HepG2 (cell line): Measurements from ENCODE around the gene SLF1. TPM values are rescaled to one million over a fixed set of nuclear protein-coding genes. Genes with fewer than 3 reads are reported as not detected.

ENCODE experiments used
- ATAC-seq: fragments of 200-7000 bp; cut with Tn5 transposase; 3 replicates; pipeline ENCODE4 v1.9.1; 2020; ENCODE audit warnings: mild to moderate bottlenecking, moderate library complexity
- BruUV-seq: library from RNA; stranded (reverse); fragments of 400-500 nt; replicated peaks from 2 replicates; lab custom pipeline; 2021; lab: Mats Ljungman, UMichigan
- CTCF ChIA-PET: fragments of 300-600 bp; formaldehyde crosslinking; extraction: SDS; loops from one replicate; lab custom pipeline; 2021; ENCODE audit warnings: low total read pairs, inconsistent platforms, low intra/inter-chr PET ratio; lab: Yijun Ruan, JAX
- POLR2A ChIA-PET: fragments of 350-600 bp; sonication (Branson Sonifier 250); formaldehyde crosslinking; loops from one replicate; lab custom pipeline; 2020; ENCODE audit warnings: antibody characterized with exemption, inconsistent platforms; lab: Yijun Ruan, JAX
- DNase-seq: peaks from one replicate; pipeline ENCODE4 v3.0.0-alpha.2; 2015; ENCODE audit warnings: low spot score
- FAIRE-seq: peaks from 3 replicates; lab custom pipeline; 2011; peaks lifted over from hg19 to GRCh38; lab: Jason Lieb, UNC
- H2AFZ ChIP-seq: one replicate; pipeline ENCODE4 v1.6.1; 2011; ENCODE audit warnings: low read length, inconsistent platforms
- H3K27ac ChIP-seq: fragments of 300-600 bp; 3 replicates; pipeline ENCODE4 v1.8.0; 2011; ENCODE audit warnings: mixed run types, mild to moderate bottlenecking, mixed read lengths, low read length, inconsistent platforms; ENCODE audit not compliant: insufficient read depth; ENCODE audit errors: extremely low read length
- H3K27me3 ChIP-seq, 2 experiments: fragments of 200-600 bp in 1 of 2; 2 replicates in 1 of 2; 3 replicates in 1 of 2; pipeline versions ENCODE4 v1.6.0 to v1.8.0; 2011; ENCODE audit warnings: low read length in 2 of 2, mild to moderate bottlenecking in 2 of 2, moderate library complexity in 2 of 2, inconsistent platforms in 1 of 2; ENCODE audit not compliant: insufficient read depth in 2 of 2, control insufficient read depth in 1 of 2
- H3K36me3 ChIP-seq, 2 experiments: fragments of 200-600 bp in 1 of 2; replicated peaks in 1 of 2; 2 replicates in 1 of 2; 3 replicates in 1 of 2; pipeline versions ENCODE4 v1.5.1 to v1.8.0; 2011; ENCODE audit warnings: low read length in 2 of 2, inconsistent platforms in 1 of 2; ENCODE audit not compliant: insufficient read depth in 2 of 2, control insufficient read depth in 1 of 2
- H3K4me1 ChIP-seq: 2 replicates; pipeline ENCODE4 v1.5.1; 2012; ENCODE audit warnings: low read length, inconsistent platforms; ENCODE audit not compliant: insufficient read depth
- H3K4me2 ChIP-seq: 2 replicates; pipeline ENCODE4 v1.6.0; 2011; ENCODE audit warnings: low read depth, low read length, inconsistent platforms
- H3K4me3 ChIP-seq, 3 experiments: fragments of 200-600 bp in 1 of 3; sonication (generic), shearing (Covaris generic) in 1 of 3; replicated peaks in 1 of 3; 2 replicates each; pipeline ENCODE4 v1.5.1; 2011 to 2016; ENCODE audit warnings: low read length in 3 of 3, inconsistent platforms in 2 of 3, low read depth in 2 of 3, mild to moderate bottlenecking in 2 of 3, control low read depth in 1 of 3, mixed read lengths in 1 of 3; ENCODE audit not compliant: insufficient read depth in 1 of 3
- H3K79me2 ChIP-seq: one replicate; pipeline ENCODE4 v1.6.1; 2011; ENCODE audit warnings: low read length, inconsistent platforms; ENCODE audit not compliant: insufficient read depth
- H3K9ac ChIP-seq: 2 replicates; pipeline ENCODE4 v1.6.0; 2011; ENCODE audit warnings: mild to moderate bottlenecking, low read depth, low read length, inconsistent platforms; ENCODE audit not compliant: insufficient read depth
- H3K9me3 ChIP-seq: 2 replicates; pipeline ENCODE4 v1.5.1; 2012; ENCODE audit warnings: mild to moderate bottlenecking, low read length
- H4K20me1 ChIP-seq: 2 replicates; pipeline ENCODE4 v1.6.0; 2011; ENCODE audit warnings: inconsistent platforms, mild to moderate bottlenecking, low read length, moderate library complexity; ENCODE audit not compliant: insufficient read depth
- GPN1 ChIP-seq: sonication (generic); formaldehyde crosslinking; IDR thresholded peaks from 2 replicates; pipeline ENCODE4 v1.5.1; 2020; ENCODE audit warnings: missing genetic modification reagents, borderline replicate concordance
- HNRNPUL1 ChIP-seq: fragments of 200-400 bp; formaldehyde crosslinking; IDR thresholded peaks from 2 replicates; pipeline ENCODE4 v1.6.1; 2017; ENCODE audit warnings: low read depth, mild to moderate bottlenecking, low read length, moderate library complexity
- MEIS2 ChIP-seq: sonication (generic); formaldehyde crosslinking; IDR thresholded peaks from 2 replicates; pipeline ENCODE4 v1.9.0; 2021; ENCODE audit warnings: mild to moderate bottlenecking, missing genetic modification reagents
- MXD4 ChIP-seq: IDR thresholded peaks from 2 replicates; pipeline ENCODE4 v1.6.1; 2016; ENCODE audit warnings: mild to moderate bottlenecking, missing biosample characterization, missing genetic modification reagents
- NCOA2 ChIP-seq: sonication (generic); formaldehyde crosslinking; IDR thresholded peaks from 2 replicates; pipeline ENCODE4 v1.8.0; 2022; ENCODE audit warnings: inconsistent platforms
- TRIM24 ChIP-seq: sonication (generic); formaldehyde crosslinking; IDR thresholded peaks from 2 replicates; pipeline ENCODE4 v1.8.0; 2022; ENCODE audit warnings: mild to moderate bottlenecking, missing genetic modification reagents
- YY1 ChIP-seq: IDR thresholded peaks from 2 replicates; pipeline ENCODE4 v1.6.1; 2011; ENCODE audit warnings: low read length, low read depth, moderate library complexity, mild to moderate bottlenecking; ENCODE audit not compliant: insufficient read depth, insufficient replicate concordance
- ZNF264 ChIP-seq: sonication (generic); formaldehyde crosslinking; IDR thresholded peaks from 2 replicates; pipeline ENCODE4 v1.4.0; 2020; ENCODE audit warnings: missing genetic modification reagents
- ZNF749 ChIP-seq: sonication (generic); formaldehyde crosslinking; IDR thresholded peaks from 2 replicates; pipeline ENCODE4 v1.8.0; 2022; ENCODE audit warnings: mild to moderate bottlenecking, missing genetic modification reagents, moderate library complexity, borderline replicate concordance
- WGBS: methylation state at CpG from one replicate; pipeline ENCODE4 v1.1.6; 2017; ENCODE audit warnings: low lambda C conversion rate; 5-methylcytosine and 5-hydroxymethylcytosine counted together
- in situ Hi-C: cut with HindIII; loops from 2 replicates; pipeline ENCODE4 v1.10.0; 2017; ENCODE audit warnings: low pct_unique_long_range_greater_than_20kb; ENCODE audit not compliant: extremely low pct_ligation_motif_present
- intact Hi-C: fragments of 100-400 bp; cut with micrococcal nuclease; formaldehyde crosslinking; loops from one replicate; pipeline ENCODE4 v1.10.0; 2022; ENCODE audit not compliant: unreplicated experiment
- polyA plus RNA-seq, 8 experiments: library from polyadenylated mRNA; depleted of rRNA in 3 of 8; stranded (reverse) in 7 of 8; unstranded in 1 of 8; fragments of >200 nt; fragmentation: Illumina TruSeq in 4 of 8; extraction: Trizol in 4 of 8; gene quantifications; 2 replicates each; pipeline versions ENCODE4 v1.2.1 to v1.2.3, GENCODE V29; 2011 to 2016; ENCODE audit warnings: low read depth in 4 of 8, missing spikeins in 1 of 8, mixed read lengths in 1 of 8; ENCODE audit not compliant: insufficient read depth in 1 of 8
- total RNA-seq, 5 experiments: library from RNA; depleted of rRNA; stranded (reverse); fragments of >200 nt; fragmentation: Illumina TruSeq; extraction: Trizol; gene quantifications; 2 replicates each; pipeline ENCODE4 v1.2.3, GENCODE V29; 2016; ENCODE audit warnings: low read depth in 1 of 5
- TF ChIP-seq, protein P1 (sequence below): IDR thresholded peaks from 2 replicates; pipeline ENCODE4 v1.6.1; 2016
- TF ChIP-seq, protein P2 (sequence below): sonication (generic); formaldehyde crosslinking; IDR thresholded peaks from 2 replicates; pipeline ENCODE4 v1.5.0; 2020; ENCODE audit warnings: missing genetic modification reagents
- TF ChIP-seq, protein P3 (sequence below): sonication (generic); formaldehyde crosslinking; IDR thresholded peaks from 2 replicates; pipeline ENCODE4 v1.5.1; 2020; ENCODE audit warnings: missing genetic modification reagents, mild to moderate bottlenecking, borderline replicate concordance
- TF ChIP-seq, protein P4 (sequence below): sonication (generic); formaldehyde crosslinking; IDR thresholded peaks from 2 replicates; pipeline ENCODE4 v1.4.0; 2020; ENCODE audit warnings: missing genetic modification reagents
- TF ChIP-seq, protein P5 (sequence below): sonication (generic); formaldehyde crosslinking; IDR thresholded peaks from 2 replicates; pipeline ENCODE4 v1.4.0; 2020; ENCODE audit warnings: missing genetic modification reagents
- TF ChIP-seq, protein P6 (sequence below): sonication (generic); formaldehyde crosslinking; IDR thresholded peaks from 2 replicates; pipeline ENCODE4 v1.5.1; 2020; ENCODE audit warnings: mild to moderate bottlenecking, missing genetic modification reagents

SLF1 gene
- total and polyA plus RNA-seq, 2 of the 13 experiments (the other 11 are each of a cell fraction or from before 2014, with no cell fraction given) = 2.1 to 9.1 TPM

DNA sequence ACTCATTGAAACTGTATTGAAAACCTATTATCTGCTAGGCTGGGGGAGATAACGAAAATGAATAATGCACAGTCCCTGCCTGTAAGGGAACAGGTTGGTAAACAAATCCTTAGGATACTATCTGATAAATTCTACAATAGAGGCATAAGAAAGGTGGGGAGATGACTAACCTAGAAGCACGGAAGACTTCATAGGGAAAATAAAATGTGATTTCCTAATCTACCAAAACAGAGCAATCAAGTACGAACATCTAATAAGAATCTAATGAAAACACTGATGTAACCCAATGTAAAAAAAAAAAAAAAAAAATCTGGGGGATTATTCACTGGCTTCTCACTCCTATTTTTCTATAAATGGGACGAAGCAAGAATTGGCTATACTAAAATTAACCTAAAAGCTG lies 124.4 kb downstream of the SLF1 start:
- CTCF ChIA-PET = no interaction called here
- no peak overlapping the region for H2AFZ ChIP-seq
- H3K36me3 ChIP-seq = no peaks in the 10 kb centered on the region
- intact Hi-C loops (no loop called here), in situ Hi-C loops (no loop called here)
- no peaks in the 10 kb centered on the region for H3K79me2 ChIP-seq
- no peak overlapping the region for H3K9ac ChIP-seq
- no peaks in the 10 kb centered on the region for H3K4me1 ChIP-seq
- H3K4me2 ChIP-seq = no peak overlapping the region
- H4K20me1 ChIP-seq = no peaks in the 10 kb centered on the region
- no peak for ATAC-seq
- POLR2A ChIA-PET = no interaction called here
- no peak overlapping the region for H3K4me3 ChIP-seq
- H3K27ac ChIP-seq = no peak overlapping the region
- no peaks in the 10 kb centered on the region for H3K9me3 ChIP-seq
- FAIRE-seq = no peak
- WGBS = 38% methylated on average over 4 of the region's 4 CpGs
- H3K27me3 ChIP-seq = no peaks in the 10 kb centered on the region
- DNase-seq = no peak
- TF ChIP-seq MEIS2 (CRISPR knock-in tag) (no peak), ZNF749 (CRISPR knock-in tag) (no peak), GPN1 (CRISPR knock-in tag) (no peak), ZNF264 (CRISPR knock-in tag) (no peak), MXD4 (no peak), TRIM24 (CRISPR knock-in tag) (no peak), HNRNPUL1 (no peak), YY1 (no peak), NCOA2 (CRISPR knock-in tag) (no peak)
- TF ChIP-seq, protein P1, sequence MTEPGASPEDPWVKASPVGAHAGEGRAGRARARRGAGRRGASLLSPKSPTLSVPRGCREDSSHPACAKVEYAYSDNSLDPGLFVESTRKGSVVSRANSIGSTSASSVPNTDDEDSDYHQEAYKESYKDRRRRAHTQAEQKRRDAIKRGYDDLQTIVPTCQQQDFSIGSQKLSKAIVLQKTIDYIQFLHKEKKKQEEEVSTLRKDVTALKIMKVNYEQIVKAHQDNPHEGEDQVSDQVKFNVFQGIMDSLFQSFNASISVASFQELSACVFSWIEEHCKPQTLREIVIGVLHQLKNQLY (CRISPR knock-in tag) = no peak
- TF ChIP-seq, protein P2, sequence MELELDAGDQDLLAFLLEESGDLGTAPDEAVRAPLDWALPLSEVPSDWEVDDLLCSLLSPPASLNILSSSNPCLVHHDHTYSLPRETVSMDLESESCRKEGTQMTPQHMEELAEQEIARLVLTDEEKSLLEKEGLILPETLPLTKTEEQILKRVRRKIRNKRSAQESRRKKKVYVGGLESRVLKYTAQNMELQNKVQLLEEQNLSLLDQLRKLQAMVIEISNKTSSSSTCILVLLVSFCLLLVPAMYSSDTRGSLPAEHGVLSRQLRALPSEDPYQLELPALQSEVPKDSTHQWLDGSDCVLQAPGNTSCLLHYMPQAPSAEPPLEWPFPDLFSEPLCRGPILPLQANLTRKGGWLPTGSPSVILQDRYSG (CRISPR knock-in tag) = no peak
- TF ChIP-seq, protein P3, sequence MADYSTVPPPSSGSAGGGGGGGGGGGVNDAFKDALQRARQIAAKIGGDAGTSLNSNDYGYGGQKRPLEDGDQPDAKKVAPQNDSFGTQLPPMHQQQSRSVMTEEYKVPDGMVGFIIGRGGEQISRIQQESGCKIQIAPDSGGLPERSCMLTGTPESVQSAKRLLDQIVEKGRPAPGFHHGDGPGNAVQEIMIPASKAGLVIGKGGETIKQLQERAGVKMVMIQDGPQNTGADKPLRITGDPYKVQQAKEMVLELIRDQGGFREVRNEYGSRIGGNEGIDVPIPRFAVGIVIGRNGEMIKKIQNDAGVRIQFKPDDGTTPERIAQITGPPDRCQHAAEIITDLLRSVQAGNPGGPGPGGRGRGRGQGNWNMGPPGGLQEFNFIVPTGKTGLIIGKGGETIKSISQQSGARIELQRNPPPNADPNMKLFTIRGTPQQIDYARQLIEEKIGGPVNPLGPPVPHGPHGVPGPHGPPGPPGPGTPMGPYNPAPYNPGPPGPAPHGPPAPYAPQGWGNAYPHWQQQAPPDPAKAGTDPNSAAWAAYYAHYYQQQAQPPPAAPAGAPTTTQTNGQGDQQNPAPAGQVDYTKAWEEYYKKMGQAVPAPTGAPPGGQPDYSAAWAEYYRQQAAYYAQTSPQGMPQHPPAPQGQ (CRISPR knock-in tag) = no peak
- TF ChIP-seq, protein P4, sequence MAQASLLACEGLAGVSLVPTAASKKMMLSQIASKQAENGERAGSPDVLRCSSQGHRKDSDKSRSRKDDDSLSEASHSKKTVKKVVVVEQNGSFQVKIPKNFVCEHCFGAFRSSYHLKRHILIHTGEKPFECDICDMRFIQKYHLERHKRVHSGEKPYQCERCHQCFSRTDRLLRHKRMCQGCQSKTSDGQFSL (CRISPR knock-in tag) = no peak
- TF ChIP-seq, protein P5, sequence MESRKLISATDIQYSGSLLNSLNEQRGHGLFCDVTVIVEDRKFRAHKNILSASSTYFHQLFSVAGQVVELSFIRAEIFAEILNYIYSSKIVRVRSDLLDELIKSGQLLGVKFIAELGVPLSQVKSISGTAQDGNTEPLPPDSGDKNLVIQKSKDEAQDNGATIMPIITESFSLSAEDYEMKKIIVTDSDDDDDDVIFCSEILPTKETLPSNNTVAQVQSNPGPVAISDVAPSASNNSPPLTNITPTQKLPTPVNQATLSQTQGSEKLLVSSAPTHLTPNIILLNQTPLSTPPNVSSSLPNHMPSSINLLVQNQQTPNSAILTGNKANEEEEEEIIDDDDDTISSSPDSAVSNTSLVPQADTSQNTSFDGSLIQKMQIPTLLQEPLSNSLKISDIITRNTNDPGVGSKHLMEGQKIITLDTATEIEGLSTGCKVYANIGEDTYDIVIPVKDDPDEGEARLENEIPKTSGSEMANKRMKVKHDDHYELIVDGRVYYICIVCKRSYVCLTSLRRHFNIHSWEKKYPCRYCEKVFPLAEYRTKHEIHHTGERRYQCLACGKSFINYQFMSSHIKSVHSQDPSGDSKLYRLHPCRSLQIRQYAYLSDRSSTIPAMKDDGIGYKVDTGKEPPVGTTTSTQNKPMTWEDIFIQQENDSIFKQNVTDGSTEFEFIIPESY (CRISPR knock-in tag) = no peak
- TF ChIP-seq, protein P6, sequence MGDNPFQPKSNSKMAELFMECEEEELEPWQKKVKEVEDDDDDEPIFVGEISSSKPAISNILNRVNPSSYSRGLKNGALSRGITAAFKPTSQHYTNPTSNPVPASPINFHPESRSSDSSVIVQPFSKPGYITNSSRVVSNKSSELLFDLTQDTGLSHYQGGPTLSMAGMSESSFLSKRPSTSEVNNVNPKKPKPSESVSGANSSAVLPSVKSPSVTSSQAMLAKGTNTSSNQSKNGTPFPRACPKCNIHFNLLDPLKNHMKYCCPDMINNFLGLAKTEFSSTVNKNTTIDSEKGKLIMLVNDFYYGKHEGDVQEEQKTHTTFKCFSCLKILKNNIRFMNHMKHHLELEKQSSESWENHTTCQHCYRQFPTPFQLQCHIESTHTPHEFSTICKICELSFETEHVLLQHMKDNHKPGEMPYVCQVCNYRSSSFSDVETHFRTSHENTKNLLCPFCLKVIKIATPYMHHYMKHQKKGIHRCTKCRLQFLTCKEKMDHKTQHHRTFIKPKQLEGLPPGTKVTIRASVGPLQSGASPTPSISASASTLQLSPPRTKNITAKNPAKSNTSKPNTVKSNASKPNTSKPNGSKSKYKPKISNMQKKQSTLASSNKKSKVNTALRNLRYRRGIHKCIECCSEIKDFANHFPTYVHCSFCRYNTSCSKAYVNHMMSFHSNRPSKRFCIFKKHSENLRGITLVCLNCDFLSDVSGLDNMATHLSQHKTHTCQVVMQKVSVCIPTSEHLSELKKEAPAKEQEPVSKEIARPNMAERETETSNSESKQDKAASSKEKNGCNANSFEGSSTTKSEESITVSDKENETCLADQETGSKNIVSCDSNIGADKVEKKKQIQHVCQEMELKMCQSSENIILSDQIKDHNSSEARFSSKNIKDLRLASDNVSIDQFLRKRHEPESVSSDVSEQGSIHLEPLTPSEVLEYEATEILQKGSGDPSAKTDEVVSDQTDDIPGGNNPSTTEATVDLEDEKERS = no peak
- BruUV-seq = no TSS peak
